GM19035 (cell line): ENCODE measurements around the gene DYNLL1.

Experiments used
- ATAC-seq: cut with Tn5 transposase; IDR thresholded peaks from one replicate; pipeline ENCODE4 v1.9.1; 2021; ENCODE audit not compliant: unreplicated experiment

The DYNLL1 gene

DNA sequence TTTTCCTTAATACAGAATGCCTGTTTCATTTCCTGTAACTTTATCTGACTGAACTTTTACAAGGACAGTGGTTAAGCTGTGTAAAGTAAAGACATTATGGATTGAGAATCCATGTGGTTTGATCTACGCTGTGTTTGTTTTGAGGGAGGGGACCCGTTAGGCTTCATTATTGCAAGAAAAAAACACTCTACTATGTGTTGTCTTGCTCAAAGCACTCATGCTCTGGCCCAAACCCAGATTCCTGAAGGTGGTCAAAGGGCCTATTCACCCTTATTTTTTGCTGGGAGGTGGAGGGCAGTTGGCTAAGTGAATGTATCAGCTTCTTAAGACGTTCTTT, 50.1 kb downstream of the DYNLL1 start:
- ATAC-seq = no peak
